Gastroesophageal sphincter (tissue), 4 donors: ENCODE data around the gene PRKN. TPM values are rescaled to one million over a fixed set of nuclear protein-coding genes. Genes with fewer than 3 reads are reported as not detected.

Experiments
- ATAC-seq: fragments of 150-250 bp; one replicate; pipeline ENCODE4 v1.9.1; 2016; ENCODE audit warnings: mild to moderate bottlenecking, moderate library complexity
- H3K27ac ChIP-seq, 4 donors: fragments of 200-600 bp; sonication (generic) in 3 of 4; 1 replicate in 3 of 4; 2 replicates in 1 of 4; pipeline ENCODE4 v1.5.1; 2016 to 2019
- H3K27me3 ChIP-seq: fragments of 200-600 bp; sonication (generic); one replicate; pipeline ENCODE4 v1.5.1; 2019
- H3K36me3 ChIP-seq, 2 donors: fragments of 200-600 bp; sonication (generic); one replicate each; pipeline ENCODE4 v1.5.1; 2019; ENCODE audit warnings: control low read depth in 1 of 2
- H3K4me1 ChIP-seq, 3 donors: fragments of 200-600 bp; sonication (generic); 1 replicate in 2 of 3; 2 replicates in 1 of 3; pipeline ENCODE4 v1.5.1; 2016 to 2019; ENCODE audit warnings: control low read depth in 2 of 3
- H3K4me3 ChIP-seq, 2 donors: fragments of 200-600 bp; sonication (generic); one replicate each; pipeline ENCODE4 v1.5.1; 2019; ENCODE audit warnings: mild to moderate bottlenecking in 1 of 2, moderate library complexity in 1 of 2
- H3K9me3 ChIP-seq, 3 donors: fragments of 200-600 bp; sonication (generic); one replicate each; pipeline ENCODE4 v1.5.1; 2017 to 2019; ENCODE audit warnings: control low read depth in 2 of 3
- EP300 ChIP-seq: sonication (generic); formaldehyde crosslinking; IDR thresholded peaks from one replicate; pipeline ENCODE4 v1.6.1; 2017; ENCODE audit warnings: antibody characterized with exemption, mild to moderate bottlenecking
- POLR2A ChIP-seq, 2 donors: fragments of 450-650 bp; IDR thresholded peaks; one replicate each; pipeline ENCODE4 v1.6.1; 2017; ENCODE audit warnings: antibody characterized with exemption in 2 of 2, mild to moderate bottlenecking in 2 of 2, moderate library complexity in 1 of 2
- POLR2AphosphoS5 ChIP-seq: sonication (generic); formaldehyde crosslinking; IDR thresholded peaks from one replicate; pipeline ENCODE4 v1.6.1; 2017; ENCODE audit warnings: antibody characterized with exemption
- WGBS, 2 donors: methylation state at CpG; one replicate each; pipeline ENCODE4 v1.1.5; 2018; ENCODE audit warnings: low coverage in 1 of 2; 5-methylcytosine and 5-hydroxymethylcytosine counted together
- total RNA-seq, 4 donors: library from RNA; depleted of rRNA; stranded (reverse); fragments of >200 nt; gene quantifications; one replicate each; pipeline ENCODE4 v1.1.0, GENCODE V29; 2016
- TF ChIP-seq, protein P1 (sequence below), 4 experiments: fragments of 200-600 bp in 2 of 4; fragments of 450-650 bp in 2 of 4; sonication (generic) in 1 of 4; IDR thresholded peaks; one replicate each; pipeline ENCODE4 v1.5.1; 2017 to 2019; ENCODE audit warnings: antibody characterized with exemption in 4 of 4, mild to moderate bottlenecking in 2 of 4, moderate library complexity in 2 of 4

PRKN gene
- total RNA-seq, 4 donors from 2014 or later, result 8.4 to 58.6 (median 25.8) TPM

DNA sequence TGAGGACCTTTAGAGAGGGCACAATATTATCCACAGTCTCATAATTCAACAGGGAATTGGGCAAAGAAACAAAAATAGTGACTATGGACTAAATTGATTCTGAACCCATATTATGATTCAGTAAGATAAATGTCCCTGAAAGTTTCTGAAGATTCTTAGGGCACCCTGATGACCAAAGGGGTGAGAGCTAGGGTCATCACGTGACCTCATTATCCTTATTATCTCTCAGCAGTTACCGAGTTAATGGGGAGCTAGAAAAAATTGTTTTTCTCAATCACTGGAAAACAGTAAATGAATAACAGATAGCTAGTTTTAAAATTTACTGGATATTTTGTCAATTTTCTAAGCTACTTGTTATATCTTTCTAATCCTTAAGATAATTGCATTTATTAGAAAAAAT is 639.5 kb downstream of the PRKN start:
- TF ChIP-seq, protein P1, sequence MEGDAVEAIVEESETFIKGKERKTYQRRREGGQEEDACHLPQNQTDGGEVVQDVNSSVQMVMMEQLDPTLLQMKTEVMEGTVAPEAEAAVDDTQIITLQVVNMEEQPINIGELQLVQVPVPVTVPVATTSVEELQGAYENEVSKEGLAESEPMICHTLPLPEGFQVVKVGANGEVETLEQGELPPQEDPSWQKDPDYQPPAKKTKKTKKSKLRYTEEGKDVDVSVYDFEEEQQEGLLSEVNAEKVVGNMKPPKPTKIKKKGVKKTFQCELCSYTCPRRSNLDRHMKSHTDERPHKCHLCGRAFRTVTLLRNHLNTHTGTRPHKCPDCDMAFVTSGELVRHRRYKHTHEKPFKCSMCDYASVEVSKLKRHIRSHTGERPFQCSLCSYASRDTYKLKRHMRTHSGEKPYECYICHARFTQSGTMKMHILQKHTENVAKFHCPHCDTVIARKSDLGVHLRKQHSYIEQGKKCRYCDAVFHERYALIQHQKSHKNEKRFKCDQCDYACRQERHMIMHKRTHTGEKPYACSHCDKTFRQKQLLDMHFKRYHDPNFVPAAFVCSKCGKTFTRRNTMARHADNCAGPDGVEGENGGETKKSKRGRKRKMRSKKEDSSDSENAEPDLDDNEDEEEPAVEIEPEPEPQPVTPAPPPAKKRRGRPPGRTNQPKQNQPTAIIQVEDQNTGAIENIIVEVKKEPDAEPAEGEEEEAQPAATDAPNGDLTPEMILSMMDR (IDR thresholded peaks at IDR 0.05), result no peak
- no peak for TF ChIP-seq POLR2A (IDR thresholded peaks at IDR 0.05)
- no peak for TF ChIP-seq EP300
- no peak for TF ChIP-seq POLR2AphosphoS5
- ATAC-seq, result no peak
- H3K36me3 ChIP-seq, result no peaks in the 10 kb centered on the region

DNA sequence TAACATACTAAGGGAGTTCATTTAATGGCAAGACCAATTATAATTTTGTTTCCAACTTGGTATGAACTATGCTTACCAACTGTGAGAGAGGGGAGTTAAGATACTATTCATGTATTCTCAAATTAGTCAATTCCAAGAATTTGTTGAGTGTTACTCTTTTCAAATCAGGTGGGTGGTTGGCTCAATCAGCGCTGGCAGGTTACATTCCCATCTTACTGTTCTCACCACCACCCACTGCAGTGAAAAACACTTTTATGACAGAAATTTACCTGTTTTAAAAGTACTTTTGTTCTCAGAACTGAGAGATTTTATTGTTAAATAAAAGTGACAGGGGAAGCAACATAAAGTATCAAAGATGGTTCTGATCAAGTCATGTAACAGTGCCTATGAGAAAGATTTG is 642.0 kb downstream of the PRKN start:
- no peaks in the 10 kb centered on the region for H3K36me3 ChIP-seq
- no peaks in the 10 kb centered on the region for H3K27me3 ChIP-seq
- TF ChIP-seq POLR2AphosphoS5, result no peak
- TF ChIP-seq, protein P1 (IDR thresholded peaks at IDR 0.05), result no peak
- TF ChIP-seq POLR2A (IDR thresholded peaks at IDR 0.05), result no peak
- TF ChIP-seq EP300, result no peak
- no peak overlapping the region for H3K27ac ChIP-seq
- ATAC-seq, result no peak
- WGBS, 2 donors, result 92 to 100% methylated on average over 1 of the region's 1 CpG
- no peak overlapping the region for H3K4me3 ChIP-seq
- no peaks in the 10 kb centered on the region for H3K4me1 ChIP-seq
- peaks cover 0 to 4% (median 0%) of the 10 kb centered on the region in 3 donors for H3K9me3 ChIP-seq

More for the DNA sequence above, 639.5 kb downstream of the PRKN start:
- H3K4me3 ChIP-seq, result no peak overlapping the region
- H3K27ac ChIP-seq, result no peak overlapping the region
- H3K4me1 ChIP-seq, result no peaks in the 10 kb centered on the region
- WGBS, 2 donors, result 83 to 88% methylated on average over 2 of the region's 2 CpGs
- H3K27me3 ChIP-seq, result no peaks in the 10 kb centered on the region
- H3K9me3 ChIP-seq, result no peaks in the 10 kb centered on the region

DNA sequence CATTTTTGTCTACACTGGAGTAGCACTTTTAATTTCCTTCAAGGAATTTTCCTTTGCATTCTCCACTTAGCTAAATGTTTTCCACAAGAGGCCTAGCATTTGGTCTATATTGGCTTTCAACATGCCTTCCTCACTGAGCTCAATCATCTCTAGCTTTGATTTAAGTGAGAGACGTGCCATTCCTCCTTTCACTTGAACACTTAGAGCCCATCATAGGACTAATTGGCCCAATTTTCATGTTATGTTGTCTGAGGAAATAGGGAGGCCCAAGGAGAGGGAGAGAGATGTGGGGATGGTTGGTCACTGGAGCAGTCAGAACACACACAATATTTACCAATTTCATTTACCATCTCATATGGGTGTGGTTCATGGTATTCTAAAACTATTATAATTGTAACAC is 645.0 kb downstream of the PRKN start:
- ATAC-seq, result no peak
- H3K27ac ChIP-seq, result no peak overlapping the region
- no peaks in the 10 kb centered on the region for H3K36me3 ChIP-seq
- peaks cover 0 to 4% (median 0%) of the 10 kb centered on the region in 3 donors for H3K9me3 ChIP-seq
- no peaks in the 10 kb centered on the region for H3K27me3 ChIP-seq
- TF ChIP-seq EP300, result no peak
- no peak for TF ChIP-seq POLR2A (IDR thresholded peaks at IDR 0.05)
- no peak overlapping the region for H3K4me3 ChIP-seq
- H3K4me1 ChIP-seq, result no peaks in the 10 kb centered on the region
- 88% methylated on average over 1 of the region's 1 CpG; no CpG with 5 or more reads in 1 of the 2 donors for WGBS, 2 donors

DNA sequence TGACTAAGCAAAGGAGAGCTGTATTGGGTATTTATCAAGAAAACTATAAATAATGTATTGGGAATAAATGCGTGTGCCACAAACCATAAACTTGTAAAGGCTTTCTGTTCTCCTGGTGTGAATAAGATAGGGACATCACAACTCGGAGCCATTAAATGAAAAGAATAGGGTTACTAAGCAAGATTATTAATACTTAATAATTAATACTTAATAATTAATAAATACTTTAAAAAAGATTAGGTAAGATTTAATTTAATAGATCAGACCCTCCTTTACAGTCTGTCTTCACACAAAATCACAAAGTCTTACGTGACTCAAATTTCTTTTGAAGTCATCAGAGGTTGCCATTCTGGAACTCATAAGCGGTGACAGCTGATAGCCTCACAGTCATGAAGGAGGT is 648.9 kb downstream of the PRKN start:
- no peak overlapping the region for H3K27ac ChIP-seq
- no peaks in the 10 kb centered on the region for H3K27me3 ChIP-seq
- H3K36me3 ChIP-seq, result no peaks in the 10 kb centered on the region
- H3K9me3 ChIP-seq, result peaks cover 0 to 4% (median 0%) of the 10 kb centered on the region in 3 donors
- WGBS, 2 donors, result 49 to 62% methylated on average over 4 of the region's 4 CpGs
- H3K4me1 ChIP-seq, result no peaks in the 10 kb centered on the region
- TF ChIP-seq, protein P1 (IDR thresholded peaks at IDR 0.05), result no peak
- TF ChIP-seq POLR2AphosphoS5, result no peak
- TF ChIP-seq POLR2A (IDR thresholded peaks at IDR 0.05), result no peak
- TF ChIP-seq EP300, result no peak
- no peak for ATAC-seq
- no peak overlapping the region for H3K4me3 ChIP-seq

DNA sequence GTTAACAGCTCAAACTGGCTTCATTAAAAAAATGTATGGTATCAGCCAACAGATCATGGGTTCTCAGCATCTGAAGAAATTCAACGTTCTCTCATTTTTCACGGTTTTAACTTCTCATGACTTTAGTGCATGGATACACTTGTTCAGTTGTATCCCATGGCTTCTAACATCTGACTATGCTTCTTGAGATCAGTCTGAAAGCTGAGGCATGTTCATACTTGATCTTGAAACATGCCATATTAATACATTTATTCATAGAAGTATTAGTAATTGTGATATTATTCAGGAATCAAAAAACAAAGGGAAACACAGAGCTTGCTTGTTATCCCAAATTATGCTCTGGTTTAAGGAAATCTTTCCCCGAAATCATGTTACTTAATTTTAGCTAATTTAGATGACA is 649.4 kb downstream of the PRKN start:
- WGBS, 2 donors, result 63 to 64% methylated on average over 3 of the region's 3 CpGs
- H3K9me3 ChIP-seq, result peaks cover 0 to 4% (median 0%) of the 10 kb centered on the region in 3 donors
- H3K4me3 ChIP-seq, result no peak overlapping the region
- H3K4me1 ChIP-seq, result no peaks in the 10 kb centered on the region
- no peaks in the 10 kb centered on the region for H3K36me3 ChIP-seq
- no peaks in the 10 kb centered on the region for H3K27me3 ChIP-seq
- TF ChIP-seq POLR2AphosphoS5 (no peak), POLR2A (IDR thresholded peaks at IDR 0.05) (no peak), EP300 (no peak)
- TF ChIP-seq, protein P1 (IDR thresholded peaks at IDR 0.05), result no peak
- H3K27ac ChIP-seq, result no peak overlapping the region
- no peak for ATAC-seq
